K562 (cell line): ENCODE data around the gene NRF1. TPM values are rescaled to one million over a fixed set of nuclear protein-coding genes. Genes with fewer than 3 reads are reported as not detected.

Source experiments
- ATAC-seq: fragments of 200-7000 bp; cut with Tn5 transposase; 3 replicates; pipeline ENCODE4 v1.9.1; 2020; ENCODE audit warnings: moderate library complexity
- BruUV-seq: library from RNA; stranded (reverse); fragments of 400-500 nt; replicated peaks from 2 replicates; lab custom pipeline; 2021; lab: Mats Ljungman, UMichigan
- CTCF ChIA-PET: fragments of 300-600 bp; formaldehyde crosslinking; extraction: SDS; loops from one replicate; lab custom pipeline; 2021; ENCODE audit warnings: low intra/inter-chr PET ratio; lab: Yijun Ruan, JAX
- POLR2A ChIA-PET: fragments of 300-600, 350-650 bp; sonication (Branson Sonifier 250); formaldehyde crosslinking; extraction: SDS; loops from one replicate; lab custom pipeline; 2021; ENCODE audit warnings: antibody characterized with exemption, inconsistent platforms; lab: Yijun Ruan, JAX
- DNase-seq, 4 experiments: peaks; one replicate each; pipeline versions ENCODE4 v3.0.0 to v3.0.0-alpha.2; 2011 to 2018; ENCODE audit warnings: low spot score in 3 of 4, mixed read lengths in 3 of 4; ENCODE audit errors: extremely low read depth in 1 of 4
- FAIRE-seq: peaks from 2 replicates; lab custom pipeline; 2011; peaks lifted over from hg19 to GRCh38; lab: Jason Lieb, UNC
- H2AFZ ChIP-seq: 2 replicates; pipeline ENCODE4 v1.6.0; 2011; ENCODE audit warnings: low read depth, low read length, control low read depth, inconsistent platforms
- H3K27ac ChIP-seq: fragments of 200-600 bp; 3 replicates; pipeline ENCODE4 v1.8.0; 2011; ENCODE audit warnings: low read depth, mild to moderate bottlenecking, control low read depth, inconsistent platforms, low read length, moderate library complexity, mixed read lengths; ENCODE audit errors: extremely low read depth
- H3K27me3 ChIP-seq, 2 experiments: fragments of 300-600 bp in 1 of 2; 2 replicates in 1 of 2; 3 replicates in 1 of 2; pipeline versions ENCODE4 v1.6.0 to v1.8.0; 2011; ENCODE audit warnings: inconsistent platforms in 2 of 2, low read length in 2 of 2, mild to moderate bottlenecking in 1 of 2, mixed read lengths in 1 of 2, moderate library complexity in 1 of 2; ENCODE audit not compliant: control insufficient read depth in 2 of 2, insufficient read depth in 2 of 2
- H3K36me3 ChIP-seq: fragments of 300-600 bp; 3 replicates; pipeline ENCODE4 v1.8.0; 2011; ENCODE audit warnings: mild to moderate bottlenecking, low read length, inconsistent platforms; ENCODE audit not compliant: control insufficient read depth, insufficient read depth
- H3K4me1 ChIP-seq, 2 experiments: fragments of 200-600 bp in 1 of 2; replicated peaks in 1 of 2; 2 replicates in 1 of 2; 3 replicates in 1 of 2; pipeline versions ENCODE4 v1.5.1 to v1.8.0; 2011; ENCODE audit warnings: inconsistent platforms in 2 of 2, low read length in 2 of 2, mild to moderate bottlenecking in 1 of 2, mixed read lengths in 1 of 2, moderate library complexity in 1 of 2; ENCODE audit not compliant: control insufficient read depth in 2 of 2, insufficient read depth in 2 of 2
- H3K4me2 ChIP-seq: 2 replicates; pipeline ENCODE4 v1.6.1; 2011; ENCODE audit warnings: low read length, control low read depth, inconsistent platforms, mixed read lengths; ENCODE audit not compliant: insufficient read depth
- H3K4me3 ChIP-seq: fragments of 200-600 bp; sonication (generic), shearing (Covaris generic); 2 replicates; pipeline ENCODE4 v1.5.1; 2016; ENCODE audit warnings: control low read depth, inconsistent platforms
- H3K79me2 ChIP-seq: fragments of 200-600 bp; 3 replicates; pipeline ENCODE4 v1.8.0; 2011; ENCODE audit warnings: low read length, inconsistent platforms; ENCODE audit not compliant: control insufficient read depth, insufficient read depth
- H3K9ac ChIP-seq, 2 experiments: 2 replicates each; pipeline versions ENCODE4 v1.6.0 to v1.6.1; 2011; ENCODE audit warnings: low read depth in 2 of 2, low read length in 2 of 2, control low read depth in 1 of 2, inconsistent platforms in 1 of 2, mild to moderate bottlenecking in 1 of 2, mixed read lengths in 1 of 2; ENCODE audit not compliant: insufficient read depth in 1 of 2
- H3K9me1 ChIP-seq: one replicate; pipeline ENCODE4 v1.6.0; 2011; ENCODE audit warnings: inconsistent platforms, mild to moderate bottlenecking, low read length, moderate library complexity; ENCODE audit not compliant: control insufficient read depth, insufficient read depth
- H3K9me3 ChIP-seq: replicated peaks from 2 replicates; pipeline ENCODE4 v1.5.1; 2011; ENCODE audit warnings: low read depth, low read length, inconsistent platforms; ENCODE audit not compliant: control insufficient read depth, insufficient read depth
- H4K20me1 ChIP-seq: replicated peaks from 2 replicates; pipeline ENCODE4 v1.6.1; 2011; ENCODE audit warnings: low read length, inconsistent platforms, mixed read lengths; ENCODE audit not compliant: control insufficient read depth, insufficient read depth
- HES1 ChIP-seq: fragments of 450-650 bp; IDR thresholded peaks from 2 replicates; pipeline ENCODE4 v1.6.1; 2016; ENCODE audit warnings: low read depth, mild to moderate bottlenecking, moderate library complexity
- KAT2B ChIP-seq: IDR thresholded peaks from one replicate; pipeline ENCODE4 v1.6.1; 2012; ENCODE audit warnings: low read depth, mild to moderate bottlenecking, control low read depth, inconsistent platforms, low read length, moderate library complexity
- L3MBTL2 ChIP-seq: fragments of 450-650 bp; IDR thresholded peaks from 2 replicates; pipeline ENCODE4 v1.6.1; 2016; ENCODE audit warnings: mild to moderate bottlenecking, moderate library complexity
- NEUROD1 ChIP-seq: fragments of 150-350 bp; IDR thresholded peaks from 2 replicates; pipeline ENCODE4 v1.6.1; 2014; ENCODE audit warnings: borderline replicate concordance, low read length, low read depth; ENCODE audit not compliant: partially characterized antibody
- PML ChIP-seq: IDR thresholded peaks from 2 replicates; pipeline ENCODE4 v1.6.1; 2012; ENCODE audit warnings: low read length, inconsistent platforms
- POLR2B ChIP-seq: fragments of 450-650 bp; IDR thresholded peaks from 2 replicates; pipeline ENCODE4 v1.6.1; 2018; ENCODE audit warnings: low read depth; ENCODE audit not compliant: partially characterized antibody
- POU5F1 ChIP-seq: fragments of 150-350 bp; IDR thresholded peaks from 2 replicates; pipeline ENCODE4 v1.6.1; 2014; ENCODE audit warnings: borderline replicate concordance, low read length, low read depth, mild to moderate bottlenecking; ENCODE audit not compliant: partially characterized antibody
- RBM22 ChIP-seq: fragments of 200-400 bp; formaldehyde crosslinking; IDR thresholded peaks from 2 replicates; pipeline ENCODE4 v1.6.1; 2018; ENCODE audit warnings: low read length, low read depth; ENCODE audit not compliant: poor library complexity, severe bottlenecking
- RHOXF2B ChIP-seq: fragments of 250-450 bp; sonication (Bioruptor Pico); conservative IDR thresholded peaks from 2 replicates; pipeline ENCODE4 v1.5.1; 2021
- SIN3A ChIP-seq, 2 experiments: fragments of 150-350 bp in 1 of 2; IDR thresholded peaks; 2 replicates each; pipeline ENCODE4 v1.6.1; 2011 to 2016; ENCODE audit warnings: borderline replicate concordance in 2 of 2, low read depth in 2 of 2, low read length in 2 of 2, mild to moderate bottlenecking in 2 of 2, moderate library complexity in 2 of 2; ENCODE audit not compliant: control insufficient read depth in 1 of 2
- SMARCB1 ChIP-seq: IDR thresholded peaks from 2 replicates; pipeline ENCODE4 v1.6.1; 2011; ENCODE audit warnings: improper control_type of control experiment, low read depth; ENCODE audit not compliant: insufficient read length
- TFAP4 ChIP-seq: sonication (generic); formaldehyde crosslinking; IDR thresholded peaks from 2 replicates; pipeline ENCODE4 v1.8.0; 2022; ENCODE audit warnings: missing genetic modification reagents, mild to moderate bottlenecking, moderate library complexity, borderline replicate concordance
- ZKSCAN1 ChIP-seq: fragments of 150-350 bp; IDR thresholded peaks from 2 replicates; pipeline ENCODE4 v1.6.1; 2016; ENCODE audit warnings: low read depth, low read length
- ZNF57 ChIP-seq: fragments of 450-650 bp; formaldehyde crosslinking; IDR thresholded peaks from 2 replicates; pipeline ENCODE4 v1.4.0; 2020; ENCODE audit warnings: mild to moderate bottlenecking, moderate library complexity
- ZNF644 ChIP-seq: fragments of 200-800 bp; sonication (Bioruptor generic); IDR thresholded peaks from 2 replicates; pipeline ENCODE4 v1.6.1; 2016; ENCODE audit warnings: low read depth, missing genetic modification characterization, missing compliant biosample characterization
- ZNF655 ChIP-seq: fragments of 250-450 bp; sonication (Bioruptor Pico); IDR thresholded peaks from 2 replicates; pipeline ENCODE4 v1.5.0; 2021
- WGBS: fragments of 100-300 bp; shearing (Covaris generic); methylation state at CpG from one replicate; pipeline ENCODE4 v1.1.6; 2016; ENCODE audit warnings: low coverage, mixed read lengths; ENCODE audit not compliant: insufficient coverage; ENCODE audit errors: missing lambda C conversion rate; 5-methylcytosine and 5-hydroxymethylcytosine counted together
- in situ Hi-C: fragments of 300-500 bp; cut with MboI; formaldehyde crosslinking; loops from 4 replicates; pipeline ENCODE4 v1.15.0; 2018; ENCODE audit warnings: inconsistent platforms, mixed read lengths
- intact Hi-C: fragments of 100-400 bp; cut with micrococcal nuclease; formaldehyde crosslinking; loops from 2 replicates; pipeline ENCODE4 v1.14.2; 2022
- polyA plus RNA-seq, 8 experiments: library from polyadenylated mRNA; depleted of rRNA in 4 of 8; stranded (reverse) in 5 of 8; unstranded in 3 of 8; fragments of >200 nt; fragmentation: Nextera tagmentation in 2 of 8; fragmentation: Illumina TruSeq in 1 of 8; extraction: Ambion mirVana in 2 of 8; extraction: Trizol in 1 of 8; gene quantifications; 2 replicates each; pipeline versions ENCODE4 v1.2.1 to v1.2.3, GENCODE V29; 2011 to 2014; ENCODE audit warnings: inconsistent platforms in 1 of 8, missing spikeins in 1 of 8
- total RNA-seq, 7 experiments: library from RNA; depleted of rRNA in 6 of 7; stranded (reverse); fragments of >200 nt in 6 of 7; fragmentation: Illumina TruSeq in 2 of 7; extraction: Trizol in 2 of 7; gene quantifications; 2 replicates each; pipeline versions ENCODE4 v1.2.1 to v1.2.3, GENCODE V29; 2011 to 2021; ENCODE audit warnings: low replicate concordance in 1 of 7

Gene NRF1
- total and polyA plus RNA-seq, 9 of the 15 experiments (the other 6 are each of a cell fraction or from before 2014, with no cell fraction given) = 8.6 to 28.8 (median 20.3) TPM

- TSS peak; percentile 25 for BruUV-seq
- Histone ChIP-seq H3K27ac (no peak overlapping the region), H3K9me3 (no peaks in the 10 kb centered on the region), H3K9ac (no peak overlapping the region), H3K27me3 (no peaks in the 10 kb centered on the region), H3K4me3 (no peak overlapping the region), H3K79me2 (peaks cover 4% of the 10 kb centered on the region; the same call in 1 of the 3 replicates), H4K20me1 (0 out of 2 replicates have a peak, but pooled peaks cover 5% of the 10 kb centered on the region), H3K36me3 (no peaks in the 10 kb centered on the region), H3K4me1 (no peaks in the 10 kb centered on the region), H3K9me1 (no peaks in the 10 kb centered on the region), H3K4me2 (no peak overlapping the region), H2AFZ (no peak overlapping the region)
- ATAC-seq (no peak), DNase-seq (no peak), FAIRE-seq (no peak)
- no peak for TF ChIP-seq L3MBTL2
- TF ChIP-seq NEUROD1 = no peak
- TF ChIP-seq KAT2B = no peak
- TF ChIP-seq RBM22 = no peak
- TF ChIP-seq RHOXF2B (CRISPR knock-in tag) = no peak
- no peak for TF ChIP-seq TFAP4 (CRISPR knock-in tag)
- TF ChIP-seq SIN3A (IDR thresholded peaks at IDR 0.05; ENCODE audit: borderline replicate concordance in 2 of 2, control insufficient read depth in 1 of 2, low read depth in 2 of 2, low read length in 2 of 2) = no peak
- TF ChIP-seq ZNF655 (CRISPR knock-in tag) = no peak
- TF ChIP-seq HES1 = no peak
- no peak for TF ChIP-seq ZNF57 (CRISPR knock-in tag)
- no peak for TF ChIP-seq POLR2B
- no peak for TF ChIP-seq POU5F1
- no peak for TF ChIP-seq SMARCB1
- TF ChIP-seq PML = no peak
- TF ChIP-seq ZKSCAN1 = no peak
- TF ChIP-seq ZNF644 (tag) = no peak
- WGBS = 62% methylated on average over 4 of the region's 4 CpGs
- in situ Hi-C loops (loop anchor here (5.0 to 25.0 kb wide), 2 partner anchors 281 to 426 kb away; no protein-coding TSS in a partner anchor), intact Hi-C loops (no loop called here)
- CTCF ChIA-PET = interaction anchor here (0.7 to 3.0 kb wide), 4 partner anchors 171 to 707 kb away, joined by 3 to 30 read pairs (median 12); no protein-coding TSS in a partner anchor
- POLR2A ChIA-PET = interaction anchor here (0.6 to 1.0 kb wide), 3 partner anchors 172 to 370 kb away, joined by 3 to 5 read pairs (median 3); no protein-coding TSS in a partner anchor
These were observed 31.5 kb downstream of the NRF1 start for GRCh38 chr7:129642871-129643549.
